Adrenal gland (tissue), 12 donors: Measurements from ENCODE around the gene IMMP2L. TPM values are rescaled to one million over a fixed set of nuclear protein-coding genes. Genes with fewer than 3 reads are reported as not detected.

Source experiments
- DNase-seq, 7 donors: peaks; one replicate each; pipeline ENCODE4 v3.0.0-alpha.2; 2019 to 2020
- H3K27ac ChIP-seq, 5 donors: fragments of 200-600 bp; sonication (generic) in 4 of 5; 1 replicate in 3 of 5; 2 replicates in 2 of 5; pipeline versions ENCODE4 v1.5.1 to v1.8.0; 2016 to 2020; ENCODE audit warnings: mild to moderate bottlenecking in 1 of 5
- H3K27me3 ChIP-seq: fragments of 200-600 bp; 2 replicates; pipeline ENCODE4 v1.8.0; 2021
- H3K36me3 ChIP-seq, 2 donors: fragments of 200-600 bp; replicated peaks in 1 of 2; 1 replicate in 1 of 2; 2 replicates in 1 of 2; pipeline versions ENCODE4 v1.5.1 to v1.8.0; 2018 to 2022
- H3K4me1 ChIP-seq, 2 donors: fragments of 200-600 bp; replicated peaks in 1 of 2; 1 replicate in 1 of 2; 2 replicates in 1 of 2; pipeline versions ENCODE4 v1.5.1 to v1.8.0; 2018 to 2021
- H3K4me3 ChIP-seq, 4 donors: fragments of 200-600 bp; sonication (generic) in 3 of 4; one replicate each; pipeline ENCODE4 v1.5.1; 2016 to 2018
- H3K9me3 ChIP-seq, 3 donors: fragments of 200-600 bp; sonication (generic) in 1 of 3; replicated peaks in 1 of 3; 1 replicate in 2 of 3; 2 replicates in 1 of 3; pipeline versions ENCODE4 v1.5.1 to v1.8.0; 2016 to 2021
- POLR2A ChIP-seq, 2 donors: fragments of 450-650 bp; IDR thresholded peaks; one replicate each; pipeline ENCODE4 v1.6.1; 2017; ENCODE audit warnings: antibody characterized with exemption in 2 of 2, mild to moderate bottlenecking in 2 of 2, moderate library complexity in 1 of 2
- WGBS, 4 donors: extraction: QIAGEN DNeasy Blood & Tissue Kit in 2 of 4; methylation state at CpG; one replicate each; pipeline versions ENCODE4 v1.1.5 to v1.1.7; 2013 to 2017; 5-methylcytosine and 5-hydroxymethylcytosine counted together
- intact Hi-C, 2 donors: fragments of 100-400 bp; cut with DNase I; formaldehyde crosslinking; loops; one replicate each; pipeline versions ENCODE4 v1.14.1 to v1.15.0; 2022 to 2023
- polyA plus RNA-seq, 3 donors: library from polyadenylated mRNA; stranded (reverse); fragments of 200-250 nt in 2 of 3; fragments of 350-450 nt in 1 of 3; fragmentation: Illumina TruSeq in 1 of 3; extraction: RNeasy Lipid Tissue Mini Kit (QIAGEN cat#74804) in 1 of 3; gene quantifications; one replicate each; pipeline ENCODE4 v1.2.3, GENCODE V29; 2013 to 2014
- total RNA-seq, 9 donors: library from RNA; depleted of rRNA in 4 of 9; stranded (reverse); fragments of >200 nt in 4 of 9; fragments of 120-200 nt in 1 of 9; fragmentation: NEBNext Ultra II Directional in 1 of 9; extraction: Animal tissue kit (Norgen Biotek cat#: 25700) in 1 of 9; gene quantifications; one replicate each; pipeline versions ENCODE4 v1.1.0 to v1.2.4, GENCODE V29; 2013 to 2023
- TF ChIP-seq, protein P1 (sequence below), 6 experiments: fragments of 450-650 bp in 4 of 6; fragments of 200-600 bp in 2 of 6; sonication (generic) in 1 of 6; IDR thresholded peaks; 1 replicate in 5 of 6; 2 replicates in 1 of 6; pipeline versions ENCODE4 v1.5.1 to v1.8.0; 2016 to 2021; ENCODE audit warnings: antibody characterized with exemption in 6 of 6, mild to moderate bottlenecking in 2 of 6, moderate library complexity in 1 of 6
- donor health status: healthy with polysubstance abuse.
- donor health status: Bipolar disorder and iron deficiency.
- donor health status: DM: yes; HTN: yes; CAD: no.
- donor health status: DM: no; HTN: no; CAD: no.
- donor health status: DM: no; HTN: no; CAD: no.
- donor health status: DM: yes; HTN: yes; CAD: no.

Gene IMMP2L
- total and polyA plus RNA-seq, 12 donors, result 13.4 to 34.1 (median 25.3) TPM

DNA sequence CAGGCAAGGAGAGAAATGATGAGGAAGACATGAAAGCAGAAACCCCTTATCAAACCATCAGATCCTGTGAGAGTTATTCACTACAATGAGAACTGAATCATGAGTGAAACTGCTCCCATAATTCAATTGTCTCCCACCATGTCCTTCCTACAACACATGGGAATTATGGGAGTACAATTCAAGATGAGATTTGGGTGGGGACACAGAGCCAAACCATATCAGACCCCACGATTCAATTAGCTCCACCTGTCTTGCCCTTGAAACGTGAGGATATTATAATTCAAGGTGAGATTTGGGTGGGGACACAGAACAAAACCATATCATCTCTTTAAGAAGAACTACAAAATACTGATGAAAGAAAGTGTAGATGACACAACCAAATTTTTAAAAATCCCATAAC lies 128.9 kb downstream of the IMMP2L start:
- intact Hi-C loops, result no loop called here
- Histone ChIP-seq H3K27me3 (no peaks in the 10 kb centered on the region), H3K4me1 (no peaks in the 10 kb centered on the region), H3K36me3 (no peaks in the 10 kb centered on the region), H3K27ac (no peak overlapping the region), H3K9me3 (no peaks in the 10 kb centered on the region), H3K4me3 (no peak overlapping the region)
- TF ChIP-seq POLR2A (IDR thresholded peaks at IDR 0.05), result no peak
- TF ChIP-seq, protein P1, sequence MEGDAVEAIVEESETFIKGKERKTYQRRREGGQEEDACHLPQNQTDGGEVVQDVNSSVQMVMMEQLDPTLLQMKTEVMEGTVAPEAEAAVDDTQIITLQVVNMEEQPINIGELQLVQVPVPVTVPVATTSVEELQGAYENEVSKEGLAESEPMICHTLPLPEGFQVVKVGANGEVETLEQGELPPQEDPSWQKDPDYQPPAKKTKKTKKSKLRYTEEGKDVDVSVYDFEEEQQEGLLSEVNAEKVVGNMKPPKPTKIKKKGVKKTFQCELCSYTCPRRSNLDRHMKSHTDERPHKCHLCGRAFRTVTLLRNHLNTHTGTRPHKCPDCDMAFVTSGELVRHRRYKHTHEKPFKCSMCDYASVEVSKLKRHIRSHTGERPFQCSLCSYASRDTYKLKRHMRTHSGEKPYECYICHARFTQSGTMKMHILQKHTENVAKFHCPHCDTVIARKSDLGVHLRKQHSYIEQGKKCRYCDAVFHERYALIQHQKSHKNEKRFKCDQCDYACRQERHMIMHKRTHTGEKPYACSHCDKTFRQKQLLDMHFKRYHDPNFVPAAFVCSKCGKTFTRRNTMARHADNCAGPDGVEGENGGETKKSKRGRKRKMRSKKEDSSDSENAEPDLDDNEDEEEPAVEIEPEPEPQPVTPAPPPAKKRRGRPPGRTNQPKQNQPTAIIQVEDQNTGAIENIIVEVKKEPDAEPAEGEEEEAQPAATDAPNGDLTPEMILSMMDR (IDR thresholded peaks at IDR 0.05), result no peak
- WGBS, 4 donors, result 83 to 94% (median 88%) methylated on average over 2 of the region's 2 CpGs
- DNase-seq, result no peak

DNA sequence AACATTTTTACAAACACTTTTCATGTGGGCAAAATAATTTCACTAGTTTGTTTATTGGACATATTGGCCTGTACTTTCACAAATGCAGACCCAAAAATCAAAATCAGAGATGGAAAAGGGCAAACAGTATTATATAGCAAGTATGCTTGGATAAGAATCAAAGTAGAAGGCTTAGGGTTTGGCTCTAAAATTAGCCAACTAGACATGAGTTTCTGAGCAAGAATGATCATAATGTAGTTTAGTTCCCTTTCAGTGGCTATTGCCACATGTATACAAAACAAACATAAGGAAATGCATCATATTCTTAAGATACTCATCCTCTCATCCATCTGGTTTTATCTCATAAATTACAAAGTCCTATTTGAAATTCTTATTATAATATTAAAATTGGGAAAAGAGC lies 132.5 kb downstream of the IMMP2L start:
- H3K27me3 ChIP-seq, result no peaks in the 10 kb centered on the region
- no peak overlapping the region for H3K27ac ChIP-seq
- H3K4me1 ChIP-seq, result no peaks in the 10 kb centered on the region
- TF ChIP-seq POLR2A (IDR thresholded peaks at IDR 0.05), result no peak
- TF ChIP-seq, protein P1 (IDR thresholded peaks at IDR 0.05), result no peak
- intact Hi-C loops, result no loop called here
- H3K9me3 ChIP-seq, result no peaks in the 10 kb centered on the region
- H3K4me3 ChIP-seq, result no peak overlapping the region
- no peak for DNase-seq
- H3K36me3 ChIP-seq, result no peaks in the 10 kb centered on the region

DNA sequence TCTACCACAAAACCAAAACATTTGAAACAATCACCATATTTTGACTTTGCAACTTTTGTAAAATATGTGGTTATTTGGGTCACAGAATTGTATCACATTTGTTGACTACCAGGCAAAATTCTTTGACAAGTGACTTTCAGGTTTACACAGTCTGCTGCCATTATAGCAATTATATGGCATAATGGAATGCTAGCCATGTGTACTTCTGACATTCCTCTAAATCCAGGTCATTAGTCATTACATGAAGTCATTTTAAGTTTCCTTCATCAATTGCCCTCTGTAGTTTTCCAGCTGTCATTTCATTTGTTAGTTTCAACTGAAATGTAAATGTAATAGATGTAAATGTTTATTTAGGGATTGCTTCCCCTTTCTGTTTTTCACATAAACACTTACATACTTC lies 137.5 kb downstream of the IMMP2L start:
- Histone ChIP-seq H3K27ac (no peak overlapping the region), H3K4me3 (no peak overlapping the region), H3K9me3 (no peaks in the 10 kb centered on the region), H3K27me3 (no peaks in the 10 kb centered on the region), H3K36me3 (no peaks in the 10 kb centered on the region), H3K4me1 (no peaks in the 10 kb centered on the region)
- DNase-seq, result no peak
- intact Hi-C loops, result no loop called here
- TF ChIP-seq, protein P1 (IDR thresholded peaks at IDR 0.05), result no peak
- TF ChIP-seq POLR2A (IDR thresholded peaks at IDR 0.05), result no peak

DNA sequence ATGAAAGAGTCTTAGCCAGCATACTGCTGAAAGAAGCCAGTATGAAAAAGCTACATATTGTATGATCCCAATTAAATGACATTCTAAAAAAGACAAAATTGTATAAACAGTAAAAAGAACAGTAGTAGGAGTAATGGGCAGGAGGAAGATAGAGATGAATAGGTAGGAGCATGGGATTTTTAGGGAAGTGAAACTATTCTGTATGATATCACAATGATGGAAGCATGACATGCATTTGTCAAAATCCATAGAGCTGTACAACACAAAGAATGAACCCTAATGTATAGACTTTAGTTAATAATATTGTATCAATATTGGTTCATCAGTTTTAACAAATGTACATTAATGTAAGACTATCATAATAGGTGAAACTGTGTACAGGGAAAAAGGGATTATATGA lies 147.9 kb downstream of the IMMP2L start:
- H3K36me3 ChIP-seq, result no peaks in the 10 kb centered on the region
- intact Hi-C loops, result no loop called here
- TF ChIP-seq, protein P1 (IDR thresholded peaks at IDR 0.05), result no peak
- TF ChIP-seq POLR2A (IDR thresholded peaks at IDR 0.05), result no peak
- H3K4me1 ChIP-seq, result peaks cover 0 to 5% of the 10 kb centered on the region in 2 donors
- H3K27me3 ChIP-seq, result no peaks in the 10 kb centered on the region
- no peak overlapping the region for H3K27ac ChIP-seq
- DNase-seq, result no peak
- no peaks in the 10 kb centered on the region for H3K9me3 ChIP-seq
- no peak overlapping the region for H3K4me3 ChIP-seq
